OCI-LY7 (cell line): Measurements from ENCODE around the gene THOC1. TPM values are rescaled to one million over a fixed set of nuclear protein-coding genes. Genes with fewer than 3 reads are reported as not detected.
A peak's percentile ranks its signal among the peaks of the same experiment; 100 is the strongest.
"Not testable (repeated sequence)": the region's sequence is repeated elsewhere in the genome, so short reads cannot be mapped to it uniquely, and the experiment has no call there.

Experiments
- BruUV-seq: library from RNA; stranded (reverse); fragments of 400-500 nt; replicated peaks from 2 replicates; lab custom pipeline; 2021; lab: Mats Ljungman, UMichigan
- CTCF ChIA-PET: fragments of 300-600 bp; sonication (Branson Sonifier 250); formaldehyde crosslinking; loops from one replicate; lab custom pipeline; 2022; ENCODE audit warnings: antibody characterized with exemption; ENCODE audit not compliant: unreplicated experiment; lab: Charles Lee
- POLR2A ChIA-PET: fragments of 300-600 bp; sonication (Branson Sonifier 250); formaldehyde crosslinking; loops from one replicate; lab custom pipeline; 2022; ENCODE audit warnings: antibody characterized with exemption; lab: Charles Lee
- DNase-seq: peaks from one replicate; pipeline ENCODE4 v3.0.0-alpha.2; 2015; ENCODE audit warnings: low spot score
- H2AFZ ChIP-seq: fragments of 200-600 bp; sonication (generic), shearing (Covaris generic); 2 replicates; pipeline ENCODE4 v1.6.1; 2014; ENCODE audit warnings: mild to moderate bottlenecking, antibody characterized with exemption, low read length, moderate library complexity
- H3K27ac ChIP-seq: fragments of 200-600 bp; sonication (generic); 2 replicates; pipeline ENCODE4 v1.5.1; 2014; ENCODE audit warnings: mixed run types, low read depth, mild to moderate bottlenecking, moderate library complexity, low read length, inconsistent platforms; ENCODE audit not compliant: poor library complexity, severe bottlenecking
- H3K36me3 ChIP-seq: fragments of 200-600 bp; sonication (generic); 2 replicates; pipeline ENCODE4 v1.6.1; 2014; ENCODE audit warnings: mild to moderate bottlenecking, antibody characterized with exemption, low read length, moderate library complexity, mixed read lengths; ENCODE audit not compliant: insufficient read depth
- H3K4me1 ChIP-seq: fragments of 200-600 bp; sonication (generic); 2 replicates; pipeline ENCODE4 v1.5.1; 2014; ENCODE audit warnings: mild to moderate bottlenecking, low read length; ENCODE audit not compliant: insufficient read depth, poor library complexity, severe bottlenecking
- H3K4me2 ChIP-seq: fragments of 200-600 bp; sonication (generic); 2 replicates; pipeline ENCODE4 v1.6.1; 2014; ENCODE audit warnings: mild to moderate bottlenecking, low read length
- H3K4me3 ChIP-seq: fragments of 200-600 bp; sonication (generic); 2 replicates; pipeline ENCODE4 v1.5.1; 2014; ENCODE audit warnings: mild to moderate bottlenecking, low read depth, low read length; ENCODE audit not compliant: poor library complexity, severe bottlenecking
- H3K79me2 ChIP-seq: fragments of 200-600 bp; sonication (generic); 2 replicates; pipeline ENCODE4 v1.6.1; 2016; ENCODE audit warnings: low read depth, mild to moderate bottlenecking, low read length, moderate library complexity, mixed read lengths; ENCODE audit not compliant: insufficient read depth
- H3K9me2 ChIP-seq: fragments of 200-600 bp; sonication (generic); 2 replicates; pipeline ENCODE4 v1.6.1; 2016; ENCODE audit warnings: mild to moderate bottlenecking, low read length, mixed read lengths; ENCODE audit not compliant: insufficient read depth
- H3K9me3 ChIP-seq: fragments of 200-600 bp; sonication (generic); 2 replicates; pipeline ENCODE4 v1.6.1; 2014; ENCODE audit warnings: mild to moderate bottlenecking, mixed run types, low read length, mixed read lengths
- H4K20me1 ChIP-seq: fragments of 200-600 bp; sonication (generic); 2 replicates; pipeline ENCODE4 v1.6.1; 2014; ENCODE audit warnings: mild to moderate bottlenecking, antibody characterized with exemption, low read length, moderate library complexity, mixed read lengths; ENCODE audit not compliant: insufficient read depth
- EZH2phosphoT487 ChIP-seq: fragments of 200-600 bp; sonication (generic); IDR thresholded peaks from 2 replicates; pipeline ENCODE4 v1.6.1; 2018; ENCODE audit warnings: low read depth, borderline replicate concordance, mild to moderate bottlenecking, mixed run types, antibody characterized with exemption, low read length, moderate library complexity, mixed read lengths
- intact Hi-C: fragments of 100-400 bp; cut with micrococcal nuclease; formaldehyde crosslinking; loops from one replicate; pipeline ENCODE4 v1.10.0; 2022; ENCODE audit not compliant: unreplicated experiment
- total RNA-seq, 2 experiments: library from RNA; depleted of rRNA in 1 of 2; stranded (reverse); fragments of >200 nt in 1 of 2; shearing (Covaris generic) in 1 of 2; gene quantifications; 2 replicates each; pipeline ENCODE4 v1.2.3, GENCODE V29; 2014 to 2022
- TF ChIP-seq, protein P1 (sequence below): fragments of 200-600 bp; sonication (generic); conservative IDR thresholded peaks from 2 replicates; pipeline ENCODE4 v1.5.1; 2014; ENCODE audit warnings: mild to moderate bottlenecking, antibody characterized with exemption, low read length, moderate library complexity, mixed read lengths

The THOC1 gene
- total RNA-seq, 2 experiments from 2014 or later: 70.4 to 74.6 TPM

GRCh38 chr18:294566-294965, 26.7 kb upstream of the THOC1 start:
- intact Hi-C loops: no loop called here
- POLR2A ChIA-PET: no interaction called here

GRCh38 chr18:293536-293935, 25.7 kb upstream of the THOC1 start:
- Histone ChIP-seq H3K4me3 (no peak overlapping the region), H2AFZ (no peak overlapping the region), H3K36me3 (no peaks in the 10 kb centered on the region), H3K27ac (no peak overlapping the region), H3K9me3 (no peaks in the 10 kb centered on the region), H3K4me2 (no peak overlapping the region), H3K9me2 (no peaks in the 10 kb centered on the region), H4K20me1 (no peaks in the 10 kb centered on the region), H3K79me2 (no peaks in the 10 kb centered on the region), H3K4me1 (no peaks in the 10 kb centered on the region)
- ChIA-PET CTCF (no interaction called here), POLR2A (no interaction called here)
- no peak for DNase-seq
- no TSS peak for BruUV-seq
- no peak for TF ChIP-seq EZH2phosphoT487
- intact Hi-C loops: no loop called here

More at GRCh38 chr18:294566-294965, 26.7 kb upstream of the THOC1 start:
- H3K9me3 ChIP-seq: no peaks in the 10 kb centered on the region
- no peak overlapping the region for H3K4me3 ChIP-seq
- no TSS peak for BruUV-seq
- no peaks in the 10 kb centered on the region for H3K4me1 ChIP-seq
- no peak overlapping the region for H3K27ac ChIP-seq
- H3K36me3 ChIP-seq: no peaks in the 10 kb centered on the region
- CTCF ChIA-PET: no interaction called here
- H3K79me2 ChIP-seq: no peaks in the 10 kb centered on the region
- H3K4me2 ChIP-seq: no peak overlapping the region
- no peak for DNase-seq
- no peaks in the 10 kb centered on the region for H3K9me2 ChIP-seq
- H4K20me1 ChIP-seq: no peaks in the 10 kb centered on the region
- TF ChIP-seq EZH2phosphoT487: no peak
- TF ChIP-seq, protein P1, sequence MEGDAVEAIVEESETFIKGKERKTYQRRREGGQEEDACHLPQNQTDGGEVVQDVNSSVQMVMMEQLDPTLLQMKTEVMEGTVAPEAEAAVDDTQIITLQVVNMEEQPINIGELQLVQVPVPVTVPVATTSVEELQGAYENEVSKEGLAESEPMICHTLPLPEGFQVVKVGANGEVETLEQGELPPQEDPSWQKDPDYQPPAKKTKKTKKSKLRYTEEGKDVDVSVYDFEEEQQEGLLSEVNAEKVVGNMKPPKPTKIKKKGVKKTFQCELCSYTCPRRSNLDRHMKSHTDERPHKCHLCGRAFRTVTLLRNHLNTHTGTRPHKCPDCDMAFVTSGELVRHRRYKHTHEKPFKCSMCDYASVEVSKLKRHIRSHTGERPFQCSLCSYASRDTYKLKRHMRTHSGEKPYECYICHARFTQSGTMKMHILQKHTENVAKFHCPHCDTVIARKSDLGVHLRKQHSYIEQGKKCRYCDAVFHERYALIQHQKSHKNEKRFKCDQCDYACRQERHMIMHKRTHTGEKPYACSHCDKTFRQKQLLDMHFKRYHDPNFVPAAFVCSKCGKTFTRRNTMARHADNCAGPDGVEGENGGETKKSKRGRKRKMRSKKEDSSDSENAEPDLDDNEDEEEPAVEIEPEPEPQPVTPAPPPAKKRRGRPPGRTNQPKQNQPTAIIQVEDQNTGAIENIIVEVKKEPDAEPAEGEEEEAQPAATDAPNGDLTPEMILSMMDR: no peak
- no peak overlapping the region for H2AFZ ChIP-seq

DNA sequence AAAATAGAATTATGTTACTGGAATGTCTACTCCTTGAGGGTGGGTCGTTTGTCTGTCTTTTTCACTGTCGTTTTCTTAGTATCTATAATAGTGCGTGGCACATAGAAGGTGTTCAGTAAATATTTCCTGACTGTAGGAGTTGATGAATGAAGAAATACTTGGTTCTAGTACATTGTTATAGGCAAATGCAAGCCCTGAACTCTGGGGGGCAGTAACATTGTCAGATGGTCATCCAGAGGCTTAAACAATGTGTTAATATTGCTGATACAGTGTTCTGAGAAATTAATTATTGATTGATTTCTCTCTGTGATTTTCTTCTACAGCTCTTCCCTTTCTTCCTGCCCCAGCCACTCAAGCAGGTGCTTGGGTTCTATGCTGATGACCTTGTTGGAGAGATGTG, 24.4 kb upstream of the THOC1 start:
- Histone ChIP-seq H3K9me3 (no peaks in the 10 kb centered on the region), H3K4me2 (no peak overlapping the region), H3K4me1 (no peaks in the 10 kb centered on the region), H2AFZ (no peak overlapping the region), H3K27ac (no peak overlapping the region), H3K4me3 (no peak overlapping the region), H3K36me3 (no peaks in the 10 kb centered on the region), H3K79me2 (no peaks in the 10 kb centered on the region), H4K20me1 (no peaks in the 10 kb centered on the region), H3K9me2 (no peaks in the 10 kb centered on the region)
- no peak for DNase-seq
- POLR2A ChIA-PET: no interaction called here
- intact Hi-C loops: no loop called here
- CTCF ChIA-PET: no interaction called here
- no TSS peak for BruUV-seq
- no peak for TF ChIP-seq EZH2phosphoT487
- TF ChIP-seq, protein P1: peak; percentile 45

DNA sequence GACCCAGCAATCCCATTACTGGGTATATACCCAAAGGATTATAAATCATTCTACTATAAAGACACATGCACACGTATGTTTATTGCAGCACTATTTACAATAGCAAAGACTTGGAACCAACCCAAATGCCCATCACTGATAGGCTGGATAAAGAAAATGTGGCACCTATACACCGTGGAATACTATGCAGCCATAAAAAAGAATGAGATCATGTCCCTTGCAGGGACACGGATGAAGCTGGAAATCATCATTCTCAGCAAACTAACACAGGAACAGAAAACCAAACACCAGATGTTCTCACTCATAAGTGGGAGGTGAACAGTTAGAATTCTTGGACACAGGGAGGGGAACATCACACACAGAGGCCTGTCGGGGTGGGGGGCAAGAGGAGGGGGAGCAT, 22.1 kb upstream of the THOC1 start:
- intact Hi-C loops, H3K79me2 ChIP-seq, H3K4me1 ChIP-seq, H3K27ac ChIP-seq, H3K4me3 ChIP-seq, H3K36me3 ChIP-seq, CTCF ChIA-PET, H3K9me2 ChIP-seq, DNase-seq, BruUV-seq, H4K20me1 ChIP-seq, POLR2A ChIA-PET, H3K9me3 ChIP-seq, H3K4me2 ChIP-seq, H2AFZ ChIP-seq: not testable (repeated sequence)
